ENCODE measurements around the gene ADGRF1.
"Not testable (repeated sequence)": the region's sequence is repeated elsewhere in the genome, so short reads cannot be mapped to it uniquely, and the experiment has no call there.

ADGRF1 gene

DNA sequence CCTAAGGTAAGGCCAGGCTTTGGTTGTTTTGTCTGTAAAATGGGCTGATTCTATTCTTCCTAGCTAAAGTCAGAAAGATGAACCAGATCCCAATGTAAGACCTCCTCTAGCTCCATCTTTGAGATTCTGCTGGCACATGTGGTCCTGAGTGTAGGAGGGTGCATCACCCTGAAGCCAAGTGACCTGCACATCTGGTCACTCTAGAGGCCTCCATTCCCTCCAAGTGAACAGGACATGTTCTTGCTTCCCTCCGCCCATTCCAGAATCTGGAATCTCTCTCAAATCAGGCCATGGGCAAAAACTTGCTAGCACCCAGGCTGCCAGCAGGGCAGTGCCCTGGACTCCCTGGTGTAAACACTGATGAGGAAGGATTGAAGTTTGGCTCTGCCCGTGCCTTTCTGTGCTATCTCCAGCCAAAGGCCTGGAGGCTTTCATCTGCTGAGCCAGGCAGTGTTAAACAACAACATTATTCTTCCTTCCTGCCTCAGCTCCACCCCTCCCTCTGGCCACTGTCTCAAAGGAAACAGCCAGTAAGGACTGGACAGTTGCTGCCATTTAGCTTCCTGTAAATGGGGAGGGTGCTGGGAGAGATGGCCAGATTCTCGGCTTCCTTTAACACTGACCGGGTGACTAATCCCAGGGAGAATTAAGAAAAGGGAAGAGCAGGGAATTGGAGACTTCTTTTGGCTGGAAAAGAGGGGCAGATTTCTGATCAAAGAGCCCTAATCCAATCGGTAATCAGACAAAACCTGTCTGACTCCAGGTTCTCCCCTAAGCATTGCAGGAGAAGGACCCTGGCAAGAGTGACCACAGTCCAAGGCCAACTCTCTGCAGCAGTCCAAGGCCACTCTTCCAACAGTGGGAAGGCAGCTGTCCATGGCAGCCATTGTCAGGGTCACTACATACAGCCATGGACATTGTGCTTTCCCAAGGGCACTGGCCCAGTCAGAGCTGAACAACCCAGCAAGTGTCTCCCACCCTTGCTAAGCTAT, 19.5 kb upstream of the ADGRF1 start:
- DNase-seq (ENCODE audit: low read depth, low spot score) = no peak

GRCh38 chr6:47059216-47059885, 17.2 kb upstream of the ADGRF1 start:
- no peak for DNase-seq (ENCODE audit: low read depth, low spot score)

GRCh38 chr6:47057830-47058540, 15.9 kb upstream of the ADGRF1 start:
- DNase-seq (ENCODE audit: low read depth, low spot score) = no peak

DNA sequence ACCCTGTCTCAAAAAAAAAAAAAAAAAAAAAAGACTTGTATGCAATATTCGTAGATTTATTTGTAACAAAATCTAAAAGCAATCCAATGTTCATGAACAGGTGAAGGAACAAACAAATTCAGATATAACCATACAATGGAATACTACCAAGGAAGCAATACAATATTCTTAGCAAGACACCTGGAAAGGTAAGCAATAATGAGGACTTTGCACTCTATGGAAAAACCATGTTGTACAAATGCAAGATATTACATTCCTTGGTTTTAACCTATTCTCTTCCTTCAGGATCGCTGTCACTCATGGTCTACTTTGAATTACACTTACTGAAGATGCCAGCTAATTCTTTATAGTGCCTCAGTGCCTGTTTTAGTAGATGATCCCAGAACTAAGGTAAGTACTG, 14.7 kb upstream of the ADGRF1 start:
- no peak for DNase-seq (ENCODE audit: low read depth, low spot score)

DNA sequence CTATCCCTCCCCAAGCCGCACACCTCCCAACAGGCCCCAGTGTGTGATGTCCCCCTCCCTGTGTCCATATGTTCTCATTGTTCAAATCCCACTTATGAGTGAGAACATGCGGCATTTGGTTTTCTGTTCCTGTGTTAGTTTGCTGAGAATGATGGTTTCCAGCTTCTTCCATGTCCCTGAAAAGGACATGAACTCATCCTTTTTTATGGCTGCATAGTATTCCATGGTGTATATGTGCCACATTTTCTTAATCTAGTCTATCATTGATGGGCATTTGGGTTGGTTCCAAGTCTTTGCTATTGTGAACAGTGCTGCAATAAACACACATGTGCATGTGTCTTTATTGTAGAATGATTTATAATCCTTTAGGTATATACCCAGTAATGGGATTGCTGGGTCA, 12.2 kb upstream of the ADGRF1 start:
- DNase-seq (ENCODE audit: low read depth, low spot score) = not testable (repeated sequence)

DNA sequence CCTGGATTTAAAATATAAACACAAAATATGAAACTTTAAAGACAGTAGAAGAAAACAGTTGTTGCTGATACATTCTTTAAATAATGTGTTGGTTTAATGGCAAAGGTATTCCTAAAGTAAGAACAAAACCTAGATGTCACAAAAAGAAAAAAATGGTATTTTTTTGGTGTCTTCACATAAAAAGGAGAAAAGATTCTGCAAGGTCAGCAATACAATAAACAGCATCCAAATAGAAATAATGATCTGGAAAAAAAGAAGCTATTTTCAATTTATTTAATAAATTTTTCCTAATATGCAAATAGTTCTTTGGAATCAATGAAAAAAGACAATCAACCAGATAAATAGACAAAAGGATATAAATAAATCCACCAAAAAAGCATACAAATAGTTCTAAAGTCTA, 6.5 kb upstream of the ADGRF1 start:
- no peak for DNase-seq (ENCODE audit: low read depth, low spot score)

DNA sequence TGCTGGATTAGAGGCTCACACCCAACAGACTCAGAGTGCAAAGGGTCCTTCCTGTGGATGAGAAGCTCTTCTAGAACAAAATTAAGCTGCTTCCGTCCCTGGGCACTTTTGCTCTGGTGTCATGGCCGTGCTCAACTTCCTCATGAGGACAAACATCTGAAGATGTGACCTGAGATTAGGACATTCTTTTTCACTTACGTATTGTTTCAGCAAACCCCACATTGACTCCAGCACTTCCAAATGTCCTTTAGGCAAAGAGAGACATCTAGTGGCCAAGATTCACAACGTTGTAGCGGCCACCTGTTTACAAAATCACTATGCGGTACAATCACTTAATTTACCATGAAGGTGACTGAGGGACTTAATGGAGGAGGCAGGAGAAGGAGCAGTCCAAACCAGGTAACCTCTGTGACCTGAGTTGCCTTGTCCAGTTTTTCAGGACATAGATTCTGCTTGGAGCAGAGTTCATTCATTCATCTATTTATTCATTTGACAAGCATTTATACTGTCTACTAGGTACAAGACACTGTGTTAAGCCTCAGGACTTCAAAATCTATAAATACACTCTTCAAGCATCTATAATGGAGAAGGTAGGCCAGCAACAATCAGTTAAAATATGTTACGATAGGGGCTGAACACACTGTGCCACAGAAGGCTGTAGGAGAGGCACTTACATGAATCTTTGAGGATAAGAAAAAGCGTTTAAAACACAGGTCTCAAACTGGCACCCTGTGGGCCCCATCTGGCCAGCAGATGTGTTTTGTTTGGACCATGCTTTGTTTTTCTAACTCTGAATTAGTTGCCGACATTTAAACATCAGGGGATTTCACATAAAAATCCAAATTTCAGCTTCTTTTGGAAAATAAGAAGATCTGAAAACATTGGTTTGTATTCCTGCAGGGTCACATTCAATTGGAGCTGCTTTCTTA, 5.6 kb upstream of the ADGRF1 start:
- peak; percentile 76 for DNase-seq (ENCODE audit: low read depth, low spot score)

DNA sequence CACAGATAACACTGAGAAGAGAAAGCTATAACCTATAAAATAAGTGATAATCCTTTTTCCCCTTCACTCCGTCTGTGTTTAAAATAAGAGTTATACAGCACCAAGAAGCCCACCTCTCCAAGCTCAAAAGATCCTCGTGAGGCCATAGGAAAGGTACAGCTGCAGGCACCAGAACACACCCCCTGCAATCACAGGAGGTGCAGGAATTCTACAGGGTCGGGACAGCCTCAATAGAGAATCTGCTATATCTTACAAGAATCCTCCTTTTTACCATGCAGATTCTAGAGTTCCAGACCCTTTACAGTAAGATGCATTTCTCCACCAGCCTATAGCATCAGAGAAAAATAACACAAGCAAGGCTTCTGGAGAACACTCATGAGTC, 5.0 kb upstream of the ADGRF1 start:
- DNase-seq (ENCODE audit: low read depth, low spot score) = no peak

DNA sequence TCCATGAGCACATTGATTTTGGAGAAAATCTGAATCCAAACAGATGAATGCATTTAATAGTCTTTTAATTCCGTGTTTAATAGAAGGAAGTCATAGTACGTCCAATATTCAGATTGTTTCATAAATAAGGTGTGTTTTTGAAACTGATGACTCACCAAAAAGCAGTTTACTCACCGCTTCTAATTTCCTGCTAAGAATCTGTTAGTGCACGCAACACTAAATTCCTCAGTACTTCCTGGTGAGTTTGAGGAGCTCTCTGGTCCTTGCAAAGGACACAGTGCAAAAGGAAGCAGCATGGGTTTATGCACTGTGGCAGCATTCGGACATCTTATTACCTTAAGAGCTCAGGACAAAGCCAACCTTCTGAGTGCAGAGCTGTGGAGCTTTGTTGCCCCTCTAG, 2.3 kb upstream of the ADGRF1 start:
- no peak for DNase-seq (ENCODE audit: low read depth, low spot score)

GRCh38 chr6:47043286-47043685, 1.2 kb upstream of the ADGRF1 start:
- DNase-seq (ENCODE audit: low read depth, low spot score) = no peak

DNA sequence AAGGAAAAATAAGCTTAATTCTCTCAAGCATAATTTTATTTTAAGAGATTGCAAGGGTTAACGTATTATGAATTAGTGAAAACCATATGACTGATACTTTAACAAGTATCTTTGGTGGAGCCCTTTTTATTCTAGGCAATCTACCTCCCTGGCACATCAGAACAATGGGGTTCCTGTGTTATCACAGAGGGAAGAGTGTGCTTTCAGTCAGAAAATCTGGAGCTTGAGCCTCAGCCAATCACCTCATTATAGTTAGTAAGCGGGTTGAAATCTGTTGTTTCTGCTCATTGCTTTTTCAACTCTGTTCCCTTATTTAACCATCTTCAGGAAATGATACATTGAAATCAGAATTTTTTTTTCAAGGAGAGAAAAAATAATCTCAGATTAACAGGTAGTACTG, 391 bp downstream of the ADGRF1 start:
- DNase-seq (ENCODE audit: low read depth, low spot score) = no peak

- no peak for DNase-seq (ENCODE audit: low read depth, low spot score)
Observed at GRCh38 chr6:47034926-47035325, 7.2 kb downstream of the ADGRF1 start.

- DNase-seq (ENCODE audit: low read depth, low spot score) = no peak
Observed at GRCh38 chr6:47034421-47034820, 7.7 kb downstream of the ADGRF1 start.

GRCh38 chr6:47032974-47033765, 9.0 kb downstream of the ADGRF1 start:
- DNase-seq (ENCODE audit: low read depth, low spot score) = no peak

DNA sequence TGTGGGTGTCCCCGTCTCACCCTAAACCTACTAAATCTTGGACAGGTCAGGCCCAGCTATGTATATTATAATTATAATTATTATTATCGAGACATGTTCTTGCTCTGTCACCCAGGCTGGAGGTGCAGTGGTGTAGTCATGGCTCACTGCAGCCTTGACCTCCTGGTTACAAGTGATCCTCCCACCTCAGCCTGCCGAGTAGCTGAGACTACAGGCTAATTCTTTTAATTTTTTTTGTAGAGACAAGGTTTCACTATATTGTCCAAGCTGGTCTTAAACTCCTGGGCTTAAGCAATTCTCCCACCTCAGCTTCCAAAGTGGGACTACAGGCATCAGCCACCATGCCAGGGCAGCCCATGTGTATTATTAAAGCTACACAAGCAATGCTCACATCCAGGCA, 10.5 kb downstream of the ADGRF1 start:
- DNase-seq (ENCODE audit: low read depth, low spot score) = no peak

GRCh38 chr6:47029865-47030561, 12.1 kb downstream of the ADGRF1 start:
- no peak for DNase-seq (ENCODE audit: low read depth, low spot score)

GRCh38 chr6:47028835-47029360, 13.2 kb downstream of the ADGRF1 start:
- no peak for DNase-seq (ENCODE audit: low read depth, low spot score)

GRCh38 chr6:47027315-47027714, 14.8 kb downstream of the ADGRF1 start:
- no peak for DNase-seq (ENCODE audit: low read depth, low spot score)

DNA sequence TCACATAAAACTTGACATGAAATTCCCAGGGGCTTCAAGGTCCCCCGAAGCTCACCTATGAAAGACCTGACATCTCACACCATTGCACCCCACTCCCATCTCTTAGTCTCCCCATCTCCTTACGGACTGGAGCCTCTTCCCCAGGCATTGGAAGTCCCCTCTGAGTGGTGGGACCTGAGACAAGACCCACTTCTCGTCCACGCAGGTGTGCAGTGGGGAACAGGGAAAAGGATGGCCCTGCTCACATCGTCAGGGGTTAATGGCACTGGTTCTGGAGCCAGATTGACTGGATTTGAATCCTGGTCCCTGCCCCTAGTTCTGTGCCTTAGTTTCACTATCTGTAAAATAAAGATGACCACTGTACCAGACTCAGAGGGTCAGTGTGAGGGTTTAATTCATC, 15.5 kb downstream of the ADGRF1 start:
- no peak for DNase-seq (ENCODE audit: low read depth, low spot score)

DNA sequence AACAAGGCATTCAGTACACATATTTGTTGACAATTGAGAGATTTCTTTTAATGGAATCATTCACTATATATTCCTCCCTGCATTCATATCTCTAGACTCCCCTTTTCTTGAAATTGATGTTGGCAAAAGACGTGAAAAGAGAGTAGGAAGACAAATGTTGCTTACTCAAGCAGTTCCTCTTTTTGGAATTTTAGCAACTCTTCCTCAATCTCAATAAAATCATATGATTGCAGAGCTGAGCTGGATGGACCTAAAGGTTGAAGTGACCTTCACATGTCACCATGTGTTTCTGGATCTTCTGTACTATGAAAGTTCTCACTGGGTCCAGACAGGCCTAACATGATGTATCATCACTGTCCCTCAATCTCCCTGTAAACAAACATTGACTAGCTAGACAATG, 18.6 kb downstream of the ADGRF1 start:
- no peak for DNase-seq (ENCODE audit: low read depth, low spot score)
